Heart left ventricle (tissue), 16 donors: ENCODE results near the gene NPL. TPM values are rescaled to one million over a fixed set of nuclear protein-coding genes. Genes with fewer than 3 reads are reported as not detected.
A peak's percentile ranks its signal among the peaks of the same experiment; 100 is the strongest.

Experiments
- ATAC-seq, 4 donors: fragments of 200-7000 bp; cut with Tn5 transposase; one replicate each; pipeline ENCODE4 v1.9.1; 2020 to 2022; ENCODE audit warnings: moderate library complexity in 4 of 4, mild to moderate bottlenecking in 3 of 4, moderate number of reproducible peaks in 1 of 4
- DNase-seq, 5 donors: peaks; one replicate each; pipeline ENCODE4 v3.0.0-alpha.2; 2020
- H3K27ac ChIP-seq, 12 donors: fragments of 200-600 bp; sonication (generic) in 4 of 12; one replicate each; pipeline versions ENCODE4 v1.5.0 to v1.8.0; 2016 to 2022; ENCODE audit warnings: mild to moderate bottlenecking in 2 of 12
- H3K27me3 ChIP-seq, 9 donors: fragments of 200-600 bp; sonication (generic) in 2 of 9; one replicate each; pipeline versions ENCODE4 v1.5.1 to v1.8.0; 2016 to 2022; ENCODE audit warnings: mild to moderate bottlenecking in 3 of 9
- H3K36me3 ChIP-seq, 9 donors: fragments of 200-600 bp; sonication (generic) in 2 of 9; one replicate each; pipeline versions ENCODE4 v1.5.0 to v1.8.0; 2018 to 2022; ENCODE audit warnings: mild to moderate bottlenecking in 2 of 9
- H3K4me1 ChIP-seq, 12 donors: fragments of 200-600 bp; sonication (generic) in 4 of 12; one replicate each; pipeline versions ENCODE4 v1.5.0 to v1.8.0; 2016 to 2022; ENCODE audit warnings: mild to moderate bottlenecking in 3 of 12
- H3K4me3 ChIP-seq, 12 donors: fragments of 200-600 bp; sonication (generic) in 4 of 12; one replicate each; pipeline versions ENCODE4 v1.5.0 to v1.8.0; 2017 to 2022; ENCODE audit warnings: mild to moderate bottlenecking in 9 of 12, moderate library complexity in 4 of 12
- H3K9me3 ChIP-seq, 12 donors: fragments of 200-600 bp; sonication (generic) in 4 of 12; one replicate each; pipeline versions ENCODE4 v1.5.0 to v1.8.0; 2016 to 2022; ENCODE audit warnings: mild to moderate bottlenecking in 1 of 12
- POLR2A ChIP-seq, 2 donors: fragments of 450-650 bp; IDR thresholded peaks; one replicate each; pipeline ENCODE4 v1.6.1; 2017; ENCODE audit warnings: antibody characterized with exemption in 2 of 2, mild to moderate bottlenecking in 2 of 2, moderate library complexity in 2 of 2
- WGBS, 4 donors: extraction: QIAGEN DNeasy Blood & Tissue Kit in 2 of 4; methylation state at CpG; one replicate each; pipeline versions ENCODE4 v1.1.5 to v1.1.7; 2013 to 2018; 5-methylcytosine and 5-hydroxymethylcytosine counted together
- intact Hi-C, 10 donors: fragments of 100-400 bp; cut with DNase I; formaldehyde crosslinking; loops; one replicate each; pipeline versions ENCODE4 v1.11.1 to v1.14.2; 2022
- polyA plus RNA-seq, 2 donors: library from polyadenylated mRNA; stranded (reverse); fragments of 200-250 nt; gene quantifications; one replicate each; pipeline ENCODE4 v1.2.3, GENCODE V29; 2013
- total RNA-seq, 9 donors: library from RNA; depleted of rRNA in 2 of 9; stranded (reverse); fragments of >200 nt in 2 of 9; fragmentation: NEBNext Ultra II Directional in 3 of 9; extraction: Animal tissue kit (Norgen Biotek cat#: 25700) in 3 of 9; gene quantifications; one replicate each; pipeline versions ENCODE4 v1.1.0 to v1.2.4, GENCODE V29; 2016 to 2023
- TF ChIP-seq, protein P1 (sequence below), 12 donors: fragments of 200-600 bp; sonication (generic) in 4 of 12; IDR thresholded peaks; one replicate each; pipeline versions ENCODE4 v1.5.0 to v1.8.0; 2018 to 2022; ENCODE audit warnings: antibody characterized with exemption in 12 of 12, mild to moderate bottlenecking in 5 of 12
- donor health status: ischemic (EF 13 %, LVEDD 7.1; RV severe dilation, severe dysfunction).
- donor health status: healthy with polysubstance abuse.
- donor health status: DM: no; HTN: yes; CAD: no.
- donor health status: DM: no; HTN: no; CAD: no.
- donor health status: ischemic (EF 25% LVEDD 6.9; RV normal size, moderate dysfunction).
- donor health status: ischemic (EF 25% LVEDD 5.7; RV mildly dilated, moderate dysfunction).
- donor health status: healthy.
- donor health status: DM: yes; HTN: yes; CAD: no.
- donor health status: ischemic (EF 35%, LVEDD 5.7; RV mildly dilated, moderate dysfunction).
- donor health status: nonischemic (EF 11% LVEDD 7.7; RV severe dilation, severe dysfunction).
- donor health status: DM: yes; HTN: yes; CAD: no.
- donor health status: PGD.
- donor health status: ischemic (EF 29% LVEDD 5.4; RV normal size, mild dysfunction).
- donor health status: nonischemic (EF 23%, LVEDD 6.1; RV moderate dilation, normal function).

The NPL gene
- total and polyA plus RNA-seq, 11 donors: 1.4 to 62.7 (median 2.9) TPM

DNA sequence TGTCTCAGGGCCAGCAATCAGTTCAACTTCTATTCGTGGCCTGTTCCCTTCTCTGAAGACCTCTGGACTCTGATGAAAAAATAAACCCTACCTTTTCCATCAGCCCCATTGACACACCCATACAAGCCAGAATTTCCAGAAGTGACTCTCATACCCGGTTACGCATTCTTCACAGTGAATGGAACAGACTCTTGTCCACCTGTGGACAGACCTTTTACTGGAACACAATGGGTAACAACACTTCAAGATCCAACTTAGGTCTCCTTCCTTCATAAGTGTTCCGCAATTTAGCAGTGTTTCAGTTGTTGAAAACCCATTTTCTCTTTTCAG is 2.6 kb upstream of the NPL start:
- peaks cover 0 to 26% (median 9%) of the 10 kb centered on the region in 12 donors for H3K4me1 ChIP-seq
- intact Hi-C loops: loop anchor here in 7 of 10 donors (2.0 to 10.0 kb wide), 4 partner anchors 340 to 705 kb away; no protein-coding TSS in a partner anchor
- no peaks in the 10 kb centered on the region for H3K9me3 ChIP-seq
- no peaks in the 10 kb centered on the region for H3K36me3 ChIP-seq
- WGBS, 4 donors: 60 to 74% (median 70%) methylated on average over 4 of the region's 4 CpGs
- ATAC-seq: no peak
- H3K4me3 ChIP-seq: no peak overlapping the region
- TF ChIP-seq, protein P1, sequence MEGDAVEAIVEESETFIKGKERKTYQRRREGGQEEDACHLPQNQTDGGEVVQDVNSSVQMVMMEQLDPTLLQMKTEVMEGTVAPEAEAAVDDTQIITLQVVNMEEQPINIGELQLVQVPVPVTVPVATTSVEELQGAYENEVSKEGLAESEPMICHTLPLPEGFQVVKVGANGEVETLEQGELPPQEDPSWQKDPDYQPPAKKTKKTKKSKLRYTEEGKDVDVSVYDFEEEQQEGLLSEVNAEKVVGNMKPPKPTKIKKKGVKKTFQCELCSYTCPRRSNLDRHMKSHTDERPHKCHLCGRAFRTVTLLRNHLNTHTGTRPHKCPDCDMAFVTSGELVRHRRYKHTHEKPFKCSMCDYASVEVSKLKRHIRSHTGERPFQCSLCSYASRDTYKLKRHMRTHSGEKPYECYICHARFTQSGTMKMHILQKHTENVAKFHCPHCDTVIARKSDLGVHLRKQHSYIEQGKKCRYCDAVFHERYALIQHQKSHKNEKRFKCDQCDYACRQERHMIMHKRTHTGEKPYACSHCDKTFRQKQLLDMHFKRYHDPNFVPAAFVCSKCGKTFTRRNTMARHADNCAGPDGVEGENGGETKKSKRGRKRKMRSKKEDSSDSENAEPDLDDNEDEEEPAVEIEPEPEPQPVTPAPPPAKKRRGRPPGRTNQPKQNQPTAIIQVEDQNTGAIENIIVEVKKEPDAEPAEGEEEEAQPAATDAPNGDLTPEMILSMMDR (IDR thresholded peaks at IDR 0.05): no peak
- TF ChIP-seq POLR2A (IDR thresholded peaks at IDR 0.05): no peak
- DNase-seq: no peak
- H3K27me3 ChIP-seq: no peaks in the 10 kb centered on the region
- H3K27ac ChIP-seq: no peak overlapping the region

DNA sequence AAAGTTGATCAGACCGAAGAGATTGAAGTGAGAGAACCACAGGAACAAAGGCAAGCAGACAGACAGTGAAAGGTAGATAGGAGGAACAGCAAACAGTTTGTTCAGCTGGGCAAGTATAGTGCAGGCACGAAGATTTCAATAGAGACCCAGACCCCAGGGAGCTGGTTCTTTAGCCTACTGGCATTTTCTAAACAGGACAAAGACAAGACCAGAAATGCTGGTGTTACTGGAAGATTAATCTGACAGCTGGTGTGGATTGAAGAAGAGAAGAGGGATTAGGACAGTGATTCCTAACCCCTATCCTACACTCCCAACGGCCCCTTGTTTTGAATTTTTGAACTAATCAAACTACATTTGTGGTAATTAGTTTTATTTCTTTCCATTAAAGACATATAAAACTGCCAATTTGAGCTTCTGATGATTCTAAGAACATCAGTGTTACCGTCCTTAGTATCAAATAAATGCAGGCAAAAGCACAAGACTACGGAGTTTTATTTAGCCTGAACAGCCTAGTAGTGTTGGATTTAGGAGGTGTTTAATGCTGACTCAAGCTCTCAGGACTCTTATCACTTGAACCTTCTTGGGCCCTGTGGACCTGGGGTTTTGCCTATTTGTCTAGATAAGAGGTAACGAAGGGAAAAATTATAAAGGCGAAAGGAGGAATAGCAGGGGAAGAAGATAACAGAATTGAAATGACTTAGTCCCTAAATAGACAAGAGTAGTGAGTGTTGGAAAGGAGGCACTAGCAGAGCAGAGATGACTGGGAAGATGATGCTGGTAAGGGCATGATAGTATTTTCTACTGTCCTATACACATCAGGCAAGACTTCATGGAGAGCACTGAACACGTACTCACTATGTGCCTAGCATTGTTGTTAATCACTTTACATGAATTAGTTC is 2.0 kb downstream of the NPL start:
- TF ChIP-seq, protein P1 (IDR thresholded peaks at IDR 0.05): no peak
- TF ChIP-seq POLR2A (IDR thresholded peaks at IDR 0.05): no peak
- Histone ChIP-seq H3K9me3 (no peaks in the 10 kb centered on the region), H3K4me3 (peak overlapping the region in 1 of 12 donors; percentile 79), H3K27ac (peak overlapping the region in 1 of 12 donors; percentile 88), H3K27me3 (no peaks in the 10 kb centered on the region), H3K36me3 (peaks cover 0 to 11% (median 0%) of the 10 kb centered on the region in 9 donors), H3K4me1 (peaks cover 0 to 59% (median 7%) of the 10 kb centered on the region in 12 donors)
- 84 to 92% (median 88%) methylated on average over 8 of the region's 8 CpGs for WGBS, 4 donors
- DNase-seq (no peak), ATAC-seq (no peak)
- intact Hi-C loops: no loop called here

DNA sequence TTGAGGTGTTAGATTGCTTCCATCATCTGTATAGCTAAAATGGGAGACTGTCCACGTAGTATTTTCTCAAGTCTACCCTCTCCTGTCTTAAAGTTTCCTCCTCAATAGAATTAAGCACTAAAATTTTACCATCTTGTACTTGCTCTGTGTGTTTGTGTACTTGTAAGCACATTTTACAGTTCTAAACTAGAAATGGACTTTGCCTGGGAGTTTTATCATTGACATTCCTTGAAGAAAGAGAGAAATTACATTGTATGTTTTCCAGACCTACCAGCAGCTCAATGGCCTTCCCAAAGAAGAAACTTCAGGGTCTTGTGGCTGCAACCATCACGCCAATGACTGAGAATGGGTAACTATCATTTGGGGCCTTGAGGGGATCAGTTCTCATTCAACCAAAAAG is 4.5 kb downstream of the NPL start:
- Histone ChIP-seq H3K27ac (peak overlapping the region in 2 of 12 donors; percentile 11 to 88), H3K27me3 (no peaks in the 10 kb centered on the region), H3K9me3 (no peaks in the 10 kb centered on the region), H3K4me1 (peaks cover 0 to 56% (median 7%) of the 10 kb centered on the region in 12 donors), H3K4me3 (no peak overlapping the region), H3K36me3 (peaks cover 0 to 26% (median 0%) of the 10 kb centered on the region in 9 donors)
- ATAC-seq (no peak), DNase-seq (no peak)
- WGBS, 4 donors: 96 to 99% (median 98%) methylated on average over 2 of the region's 2 CpGs
- TF ChIP-seq, protein P1 (IDR thresholded peaks at IDR 0.05): no peak
- TF ChIP-seq POLR2A (IDR thresholded peaks at IDR 0.05): no peak
- intact Hi-C loops: no loop called here

DNA sequence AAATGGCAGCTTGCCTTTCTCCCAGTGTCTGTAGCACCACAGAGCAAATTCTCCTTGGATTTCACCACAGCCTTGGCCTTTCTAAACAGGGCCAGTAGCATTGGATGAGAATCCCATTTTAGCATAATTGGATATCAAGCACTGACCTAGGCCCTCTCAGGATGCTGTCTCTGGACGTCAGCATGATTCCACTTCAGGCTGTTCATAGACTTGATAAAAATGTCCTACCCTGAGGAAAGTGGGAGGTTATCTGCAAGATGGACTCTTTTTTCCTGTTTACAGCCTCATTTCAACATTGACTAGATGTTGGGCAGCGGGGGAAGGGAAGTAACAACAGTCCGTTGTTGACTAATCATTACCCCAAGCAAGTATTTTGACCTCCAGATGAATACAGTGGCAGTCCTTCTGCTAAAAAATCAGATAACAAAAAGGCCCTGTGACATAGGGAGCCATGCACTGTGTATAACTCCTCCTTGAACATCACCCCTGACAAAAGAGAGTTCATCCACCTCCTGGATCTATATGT is 5.2 kb downstream of the NPL start:
- peak in 3 of 4 donors; percentile 17 to 35 (median 29) for ATAC-seq
- H3K4me1 ChIP-seq: peaks cover 0 to 55% (median 5%) of the 10 kb centered on the region in 12 donors
- H3K27me3 ChIP-seq: no peaks in the 10 kb centered on the region
- H3K4me3 ChIP-seq: no peak overlapping the region
- H3K9me3 ChIP-seq: no peaks in the 10 kb centered on the region
- DNase-seq: no peak
- intact Hi-C loops: no loop called here
- WGBS, 4 donors: 85 to 89% (median 87%) methylated on average over 3 of the region's 3 CpGs
- peaks cover 0 to 26% (median 0%) of the 10 kb centered on the region in 9 donors for H3K36me3 ChIP-seq
- TF ChIP-seq, protein P1 (IDR thresholded peaks at IDR 0.05): no peak
- no peak for TF ChIP-seq POLR2A (IDR thresholded peaks at IDR 0.05)
- H3K27ac ChIP-seq: peak overlapping the region in 3 of 12 donors; percentile 11 to 88 (median 12)
